Measurements from ENCODE around the gene PWP1.
A peak's percentile ranks its signal among the peaks of the same experiment; 100 is the strongest.

The PWP1 gene

GRCh38 chr12:107685360-107686248 is at the start of gene PWP1:
PWP1 (plus strand) TSS chr12:107685799; CDS start chr12:107685900, 101 bp downstream.
- H3K4me3 ChIP-seq (ENCODE audit: low read depth, low read length) = peak within 1 kb of the TSS; percentile 100

GRCh38 chr12:107641154-107641553 is 44.4 kb upstream of the PWP1 start:
- no peak overlapping the region for H3K4me3 ChIP-seq (ENCODE audit: low read depth, low read length)

GRCh38 chr12:107642240-107642639 is 43.4 kb upstream of the PWP1 start:
- H3K4me3 ChIP-seq (ENCODE audit: low read depth, low read length) = no peak overlapping the region

GRCh38 chr12:107645630-107646333 is 39.8 kb upstream of the PWP1 start:
- no peak overlapping the region for H3K4me3 ChIP-seq (ENCODE audit: low read depth, low read length)

- H3K4me3 ChIP-seq (ENCODE audit: low read depth, low read length) = no peak overlapping the region
Measured at GRCh38 chr12:107646436-107646835, 39.2 kb upstream of the PWP1 start.

- no peak overlapping the region for H3K4me3 ChIP-seq (ENCODE audit: low read depth, low read length)
Measured at GRCh38 chr12:107649661-107650061, 35.9 kb upstream of the PWP1 start.

- no peak overlapping the region for H3K4me3 ChIP-seq (ENCODE audit: low read depth, low read length)
Measured at GRCh38 chr12:107650977-107651376, 34.6 kb upstream of the PWP1 start.

GRCh38 chr12:107651571-107652449 is 33.8 kb upstream of the PWP1 start:
- no peak overlapping the region for H3K4me3 ChIP-seq (ENCODE audit: low read depth, low read length)

- no peak overlapping the region for H3K4me3 ChIP-seq (ENCODE audit: low read depth, low read length)
Measured at GRCh38 chr12:107653519-107653918, 32.1 kb upstream of the PWP1 start.

GRCh38 chr12:107654873-107655272 is 30.7 kb upstream of the PWP1 start:
- H3K4me3 ChIP-seq (ENCODE audit: low read depth, low read length) = no peak overlapping the region

- no peak overlapping the region for H3K4me3 ChIP-seq (ENCODE audit: low read depth, low read length)
Measured at GRCh38 chr12:107655281-107656065, 30.1 kb upstream of the PWP1 start.

GRCh38 chr12:107656302-107656701 is 29.3 kb upstream of the PWP1 start:
- no peak overlapping the region for H3K4me3 ChIP-seq (ENCODE audit: low read depth, low read length)

GRCh38 chr12:107657133-107657532 is 28.5 kb upstream of the PWP1 start:
- H3K4me3 ChIP-seq (ENCODE audit: low read depth, low read length) = no peak overlapping the region

GRCh38 chr12:107657621-107658020 is 28.0 kb upstream of the PWP1 start:
- H3K4me3 ChIP-seq (ENCODE audit: low read depth, low read length) = no peak overlapping the region

- no peak overlapping the region for H3K4me3 ChIP-seq (ENCODE audit: low read depth, low read length)
Measured at GRCh38 chr12:107660235-107660634, 25.4 kb upstream of the PWP1 start.

- H3K4me3 ChIP-seq (ENCODE audit: low read depth, low read length) = no peak overlapping the region
Measured at GRCh38 chr12:107660861-107661415, 24.7 kb upstream of the PWP1 start.

GRCh38 chr12:107661830-107662229 is 23.8 kb upstream of the PWP1 start:
- no peak overlapping the region for H3K4me3 ChIP-seq (ENCODE audit: low read depth, low read length)

- H3K4me3 ChIP-seq (ENCODE audit: low read depth, low read length) = no peak overlapping the region
Measured at GRCh38 chr12:107662484-107662883, 23.1 kb upstream of the PWP1 start.

- H3K4me3 ChIP-seq (ENCODE audit: low read depth, low read length) = no peak overlapping the region
Measured at GRCh38 chr12:107663277-107663676, 22.3 kb upstream of the PWP1 start.

- no peak overlapping the region for H3K4me3 ChIP-seq (ENCODE audit: low read depth, low read length)
Measured at GRCh38 chr12:107666009-107666408, 19.6 kb upstream of the PWP1 start.

Measured in iPS-11a (cell line).